ENCODE data around the gene RGP1.

The RGP1 gene

DNA sequence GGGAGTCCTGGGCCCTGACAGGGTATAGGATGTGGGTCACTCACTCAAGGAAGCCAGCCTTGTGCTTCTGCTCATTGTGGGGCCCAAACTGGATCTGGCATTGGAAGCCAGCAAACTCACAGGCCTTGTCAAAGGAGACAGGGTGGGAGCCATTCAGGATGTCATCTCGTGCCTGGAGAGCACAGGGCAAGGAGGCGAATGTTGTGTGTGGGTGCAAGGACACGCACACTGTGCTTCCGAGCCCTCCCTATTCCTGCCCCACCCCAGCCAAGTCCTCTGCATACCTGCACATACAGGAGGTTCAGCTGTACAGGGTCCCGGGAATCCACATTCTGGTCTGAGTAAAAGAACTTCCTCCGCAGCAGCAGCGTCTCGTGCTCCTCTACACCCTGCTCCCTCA lies 25.2 kb upstream of the RGP1 start:
- H3K4me2 ChIP-seq (ENCODE audit: low read length) = no peak overlapping the region
- H3K9ac ChIP-seq (ENCODE audit: low read depth, low read length) = no peak overlapping the region
- no peaks in the 10 kb centered on the region for H3K27me3 ChIP-seq (ENCODE audit: control insufficient read depth, insufficient read depth, low read length)
- no peak overlapping the region for H3K4me3 ChIP-seq (ENCODE audit: low read length)
- H3K36me3 ChIP-seq (ENCODE audit: insufficient read depth, low read length) = peaks cover 80% of the 10 kb centered on the region
- H3K4me1 ChIP-seq (ENCODE audit: control insufficient read depth, insufficient read depth, low read length) = peaks cover 27% of the 10 kb centered on the region
- no peaks in the 10 kb centered on the region for H3K9me3 ChIP-seq (replicated peaks; ENCODE audit: low read length)

DNA sequence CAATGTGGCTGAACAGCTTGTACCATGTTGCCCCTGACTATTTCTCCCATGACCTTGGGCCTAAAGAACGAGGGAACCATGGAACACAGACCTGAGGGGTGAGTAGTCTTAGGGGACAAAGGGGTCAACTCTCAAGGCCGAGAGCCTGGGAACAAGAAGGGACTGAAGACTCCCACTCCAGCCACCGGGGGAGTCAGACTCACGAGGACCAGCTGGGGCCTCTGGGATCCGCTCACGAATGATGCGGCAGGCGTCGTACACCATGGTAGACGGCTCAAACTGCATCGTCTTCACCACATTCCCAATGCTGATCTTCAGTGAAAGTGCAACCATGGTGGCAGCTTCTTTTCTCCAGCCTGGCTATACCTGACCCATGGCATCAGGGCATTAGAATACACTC lies 23.7 kb upstream of the RGP1 start:
- Histone ChIP-seq H3K27me3 (ENCODE audit: control insufficient read depth, insufficient read depth, low read length) (no peaks in the 10 kb centered on the region), H3K4me2 (ENCODE audit: low read length) (no peak overlapping the region), H3K4me3 (ENCODE audit: low read length) (no peak overlapping the region), H3K36me3 (ENCODE audit: insufficient read depth, low read length) (peaks cover 70% of the 10 kb centered on the region), H3K4me1 (ENCODE audit: control insufficient read depth, insufficient read depth, low read length) (peaks cover 39% of the 10 kb centered on the region), H3K9me3 (replicated peaks; ENCODE audit: low read length) (no peaks in the 10 kb centered on the region), H3K9ac (ENCODE audit: low read depth, low read length) (no peak overlapping the region)

DNA sequence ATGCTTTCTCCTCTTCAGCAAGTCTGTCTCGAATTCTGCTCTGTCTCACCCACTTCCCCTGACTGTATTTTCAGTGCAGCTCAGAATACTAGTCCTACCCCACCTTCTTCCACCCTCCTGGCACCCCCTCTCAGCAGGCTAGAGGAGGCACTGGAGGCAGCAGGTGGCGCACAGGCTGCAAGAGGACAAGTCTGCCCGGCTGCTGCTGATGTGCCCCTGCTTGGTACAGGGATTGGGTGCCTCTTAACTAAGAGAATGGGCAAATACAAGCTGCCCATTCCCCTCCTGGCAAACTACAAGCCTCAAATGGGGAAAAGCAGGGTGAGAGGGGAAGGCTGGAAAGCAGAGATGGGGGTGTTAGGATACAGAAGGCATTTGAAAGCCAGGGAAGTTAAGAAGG lies 22.2 kb upstream of the RGP1 start:
- Histone ChIP-seq H3K4me3 (ENCODE audit: low read length) (peak overlapping the region; percentile 84), H3K4me2 (ENCODE audit: low read length) (peak overlapping the region; percentile 88), H3K4me1 (ENCODE audit: control insufficient read depth, insufficient read depth, low read length) (peaks cover 43% of the 10 kb centered on the region), H3K27me3 (ENCODE audit: control insufficient read depth, insufficient read depth, low read length) (no peaks in the 10 kb centered on the region), H3K9ac (ENCODE audit: low read depth, low read length) (peak overlapping the region; percentile 96), H3K9me3 (replicated peaks; ENCODE audit: low read length) (no peaks in the 10 kb centered on the region), H3K36me3 (ENCODE audit: insufficient read depth, low read length) (peaks cover 54% of the 10 kb centered on the region)

DNA sequence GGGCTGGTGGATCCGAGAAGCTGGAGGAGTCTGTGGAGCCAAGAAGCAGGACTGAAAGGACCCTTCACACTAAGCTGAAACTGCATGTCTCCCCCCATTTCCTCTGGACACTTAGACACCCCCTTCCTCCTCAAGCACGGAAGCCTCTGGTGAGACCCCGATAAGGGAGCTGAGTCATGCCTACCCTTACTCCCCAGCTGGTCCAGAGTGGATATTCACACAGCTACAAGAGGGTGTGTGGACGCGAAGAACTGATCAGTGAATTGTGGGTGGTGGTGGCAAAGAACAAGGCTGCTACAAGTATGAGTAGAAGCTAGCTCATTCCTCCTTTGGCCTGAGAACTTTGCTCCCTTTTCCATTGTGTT lies 21.4 kb upstream of the RGP1 start:
- Histone ChIP-seq H3K4me1 (ENCODE audit: control insufficient read depth, insufficient read depth, low read length) (peaks cover 43% of the 10 kb centered on the region), H3K36me3 (ENCODE audit: insufficient read depth, low read length) (peaks cover 47% of the 10 kb centered on the region), H3K4me2 (ENCODE audit: low read length) (peak overlapping the region; percentile 88), H3K4me3 (ENCODE audit: low read length) (peak overlapping the region; percentile 84), H3K9ac (ENCODE audit: low read depth, low read length) (peak overlapping the region; percentile 96), H3K27me3 (ENCODE audit: control insufficient read depth, insufficient read depth, low read length) (no peaks in the 10 kb centered on the region), H3K9me3 (replicated peaks; ENCODE audit: low read length) (no peaks in the 10 kb centered on the region)

DNA sequence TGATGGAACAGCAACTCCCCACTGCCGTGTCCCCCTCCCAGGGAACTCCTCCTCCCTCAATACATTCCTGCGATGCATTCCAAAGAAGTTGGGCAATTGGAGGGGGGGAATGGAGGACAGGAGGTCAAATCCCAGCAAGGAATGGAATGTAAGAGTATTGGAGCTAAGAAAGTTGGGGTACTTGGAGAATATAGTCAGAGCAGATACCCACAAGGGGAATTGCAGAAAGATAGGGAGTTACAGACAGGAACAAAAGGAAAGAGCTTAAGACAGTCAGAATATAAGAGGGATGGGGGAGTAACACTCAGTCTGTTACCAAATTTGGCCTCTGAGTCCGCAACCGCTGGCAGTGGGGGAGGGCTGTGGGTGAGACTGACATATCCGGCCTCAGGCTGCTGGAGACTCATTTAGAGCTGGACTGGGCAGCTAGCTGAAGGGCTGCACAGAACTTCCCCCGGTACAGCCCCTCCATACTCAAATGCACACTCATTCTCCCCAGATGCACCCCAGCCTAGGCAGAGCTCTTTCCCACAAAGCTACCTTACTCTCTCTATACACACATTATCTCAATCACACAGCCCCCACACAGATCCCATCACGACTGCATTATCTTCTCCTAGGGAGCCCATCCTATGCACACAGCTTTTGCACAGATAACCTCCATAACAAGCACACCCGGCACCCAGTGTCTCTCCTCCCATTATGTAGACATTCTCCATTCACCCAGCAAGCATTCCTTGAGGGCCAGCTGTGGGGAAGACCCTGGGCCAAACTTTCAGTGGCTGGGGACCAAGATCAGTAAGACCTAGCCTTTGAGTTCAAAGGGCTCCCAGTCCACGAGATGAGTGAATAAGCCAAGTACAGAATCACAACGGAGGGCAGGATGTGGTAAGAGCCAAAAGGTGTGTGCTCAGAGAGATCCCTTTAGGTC lies 20.8 kb upstream of the RGP1 start:
- Histone ChIP-seq H3K4me1 (ENCODE audit: control insufficient read depth, insufficient read depth, low read length) (peaks cover 46% of the 10 kb centered on the region), H3K9ac (ENCODE audit: low read depth, low read length) (peak overlapping the region; percentile 96), H3K27me3 (ENCODE audit: control insufficient read depth, insufficient read depth, low read length) (no peaks in the 10 kb centered on the region), H3K4me3 (ENCODE audit: low read length) (peak overlapping the region; percentile 84), H3K9me3 (replicated peaks; ENCODE audit: low read length) (no peaks in the 10 kb centered on the region), H3K36me3 (ENCODE audit: insufficient read depth, low read length) (peaks cover 42% of the 10 kb centered on the region), H3K4me2 (ENCODE audit: low read length) (peak overlapping the region; percentile 88)

DNA sequence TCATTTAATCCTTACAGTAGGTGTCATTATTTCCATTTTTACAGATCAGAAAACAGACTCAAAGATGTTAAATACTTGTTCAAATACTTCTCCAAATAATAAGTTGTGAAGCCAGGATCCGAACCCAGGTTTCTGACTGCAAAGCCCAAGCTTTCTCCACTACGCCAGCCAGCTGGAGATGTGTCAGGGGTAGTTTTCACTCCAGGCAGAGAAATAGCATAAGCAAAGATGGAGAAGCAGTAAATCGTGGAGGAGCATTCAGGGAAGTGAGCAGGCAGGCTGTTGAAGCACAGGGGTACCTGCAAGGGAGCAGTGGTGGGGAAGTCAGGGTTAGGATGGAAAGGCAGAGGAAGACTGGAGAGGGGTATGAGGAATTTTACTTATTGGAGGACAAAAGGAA lies 20.0 kb upstream of the RGP1 start:
- peak overlapping the region; percentile 84 for H3K4me3 ChIP-seq (ENCODE audit: low read length)
- H3K9me3 ChIP-seq (replicated peaks; ENCODE audit: low read length) = no peaks in the 10 kb centered on the region
- peaks cover 34% of the 10 kb centered on the region for H3K36me3 ChIP-seq (ENCODE audit: insufficient read depth, low read length)
- H3K27me3 ChIP-seq (ENCODE audit: control insufficient read depth, insufficient read depth, low read length) = no peaks in the 10 kb centered on the region
- peak overlapping the region; percentile 96 for H3K9ac ChIP-seq (ENCODE audit: low read depth, low read length)
- H3K4me1 ChIP-seq (ENCODE audit: control insufficient read depth, insufficient read depth, low read length) = peaks cover 54% of the 10 kb centered on the region
- peak overlapping the region; percentile 88 for H3K4me2 ChIP-seq (ENCODE audit: low read length)

DNA sequence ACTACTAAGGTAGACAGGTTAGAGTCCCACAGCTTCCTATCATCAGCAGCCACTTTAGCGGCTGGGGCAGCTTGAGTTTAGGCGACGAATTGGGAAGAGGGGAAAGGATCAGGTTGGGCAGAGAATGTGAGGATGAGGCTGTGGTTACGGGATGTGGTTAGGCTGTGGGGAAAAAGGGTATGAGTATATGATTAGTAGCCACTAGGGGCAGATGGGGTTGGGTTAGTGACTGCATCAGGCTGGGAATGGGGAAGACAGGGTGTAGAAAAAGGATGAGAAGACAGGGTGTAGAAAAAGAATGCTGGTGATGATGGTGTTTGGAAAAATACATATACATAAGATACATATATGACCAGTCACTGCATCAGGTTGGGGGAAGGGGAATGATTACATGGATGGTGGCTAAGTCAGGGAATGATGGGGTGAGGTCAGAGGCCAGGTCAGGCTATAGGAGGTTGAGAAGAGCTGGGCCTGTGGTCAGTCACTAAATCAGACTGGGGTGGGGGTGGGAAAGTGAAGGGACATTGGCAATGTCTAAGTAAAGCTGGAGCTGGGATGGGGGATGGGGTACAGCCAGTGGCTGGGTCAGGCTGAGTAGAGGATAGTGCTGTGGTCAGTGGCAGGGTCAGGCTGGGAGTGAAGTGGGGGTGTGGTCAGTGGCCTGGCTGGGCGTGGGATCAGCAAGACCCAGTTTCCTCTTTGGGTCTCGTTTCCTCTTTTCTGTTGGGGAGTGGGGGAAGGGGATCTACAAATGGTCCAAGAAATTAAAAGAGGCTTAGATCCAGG lies 19.2 kb upstream of the RGP1 start:
- H3K4me3 ChIP-seq (ENCODE audit: low read length) = peak overlapping the region; percentile 84
- peaks cover 58% of the 10 kb centered on the region for H3K4me1 ChIP-seq (ENCODE audit: control insufficient read depth, insufficient read depth, low read length)
- H3K9me3 ChIP-seq (replicated peaks; ENCODE audit: low read length) = no peaks in the 10 kb centered on the region
- peak overlapping the region; percentile 96 for H3K9ac ChIP-seq (ENCODE audit: low read depth, low read length)
- peak overlapping the region; percentile 88 for H3K4me2 ChIP-seq (ENCODE audit: low read length)
- no peaks in the 10 kb centered on the region for H3K27me3 ChIP-seq (ENCODE audit: control insufficient read depth, insufficient read depth, low read length)
- H3K36me3 ChIP-seq (ENCODE audit: insufficient read depth, low read length) = peaks cover 33% of the 10 kb centered on the region

DNA sequence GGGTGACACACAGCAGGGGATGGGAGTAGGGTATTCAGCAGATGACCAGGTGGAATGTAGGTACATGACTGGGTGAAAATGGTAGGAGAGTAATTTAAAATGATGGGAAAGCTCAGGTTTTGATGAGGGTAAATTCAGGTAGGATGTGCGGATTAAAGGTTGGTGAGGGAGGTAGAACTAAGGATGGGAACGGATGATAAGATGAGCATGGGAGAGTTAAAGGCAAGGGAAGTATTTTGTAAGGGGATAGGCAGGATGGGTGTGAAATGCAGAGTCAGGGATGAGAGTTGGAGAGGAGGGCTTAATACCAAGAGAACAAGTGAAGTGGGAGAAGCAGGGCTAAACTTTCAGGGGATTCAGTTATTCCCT lies 18.6 kb upstream of the RGP1 start:
- no peaks in the 10 kb centered on the region for H3K9me3 ChIP-seq (replicated peaks; ENCODE audit: low read length)
- peak overlapping the region; percentile 84 for H3K4me3 ChIP-seq (ENCODE audit: low read length)
- peaks cover 33% of the 10 kb centered on the region for H3K36me3 ChIP-seq (ENCODE audit: insufficient read depth, low read length)
- peak overlapping the region; percentile 88 for H3K4me2 ChIP-seq (ENCODE audit: low read length)
- no peaks in the 10 kb centered on the region for H3K27me3 ChIP-seq (ENCODE audit: control insufficient read depth, insufficient read depth, low read length)
- H3K4me1 ChIP-seq (ENCODE audit: control insufficient read depth, insufficient read depth, low read length) = peaks cover 58% of the 10 kb centered on the region
- peak overlapping the region; percentile 96 for H3K9ac ChIP-seq (ENCODE audit: low read depth, low read length)

DNA sequence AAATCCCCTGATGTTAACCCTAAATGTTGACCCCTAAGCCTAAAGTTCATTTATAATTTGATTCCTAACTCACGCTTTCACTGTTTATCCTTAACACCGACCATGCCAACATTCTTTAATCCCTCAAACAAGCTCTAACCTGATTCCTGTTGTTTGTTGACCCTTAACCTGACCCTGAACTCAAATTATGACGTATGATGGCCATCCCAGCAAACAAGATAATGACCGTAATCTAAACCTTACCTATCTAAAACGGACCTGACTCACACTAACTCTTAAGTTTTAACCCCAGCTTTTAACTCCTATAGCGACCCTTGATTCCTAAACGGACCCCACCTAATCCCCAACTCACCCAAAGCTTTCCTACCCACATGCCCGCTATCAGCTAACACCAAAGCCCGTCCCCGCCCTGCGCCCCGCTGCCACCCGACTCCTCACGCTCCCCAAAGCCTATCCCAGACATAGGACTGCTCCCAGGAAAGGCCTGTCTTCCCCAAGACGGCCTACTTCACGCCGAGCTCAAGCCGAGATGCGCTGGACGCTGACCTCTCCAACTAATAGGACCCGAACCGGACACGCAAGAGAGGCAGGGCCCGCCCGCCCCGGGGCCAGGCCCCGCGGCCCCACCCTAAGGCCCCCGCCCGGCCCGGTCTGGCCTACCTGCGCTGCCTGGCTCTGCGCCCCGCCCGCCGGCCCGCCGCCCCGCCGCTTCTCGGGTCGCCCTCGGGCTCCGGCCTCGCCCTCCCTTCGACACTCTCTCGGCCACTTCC lies 17.5 kb upstream of the RGP1 start:
- H3K36me3 ChIP-seq (ENCODE audit: insufficient read depth, low read length) = peaks cover 36% of the 10 kb centered on the region
- H3K4me2 ChIP-seq (ENCODE audit: low read length) = peak overlapping the region; percentile 88
- no peaks in the 10 kb centered on the region for H3K27me3 ChIP-seq (ENCODE audit: control insufficient read depth, insufficient read depth, low read length)
- H3K9ac ChIP-seq (ENCODE audit: low read depth, low read length) = peak overlapping the region; percentile 96
- no peaks in the 10 kb centered on the region for H3K9me3 ChIP-seq (replicated peaks; ENCODE audit: low read length)
- H3K4me1 ChIP-seq (ENCODE audit: control insufficient read depth, insufficient read depth, low read length) = peaks cover 54% of the 10 kb centered on the region
- peak overlapping the region; percentile 84 for H3K4me3 ChIP-seq (ENCODE audit: low read length)

DNA sequence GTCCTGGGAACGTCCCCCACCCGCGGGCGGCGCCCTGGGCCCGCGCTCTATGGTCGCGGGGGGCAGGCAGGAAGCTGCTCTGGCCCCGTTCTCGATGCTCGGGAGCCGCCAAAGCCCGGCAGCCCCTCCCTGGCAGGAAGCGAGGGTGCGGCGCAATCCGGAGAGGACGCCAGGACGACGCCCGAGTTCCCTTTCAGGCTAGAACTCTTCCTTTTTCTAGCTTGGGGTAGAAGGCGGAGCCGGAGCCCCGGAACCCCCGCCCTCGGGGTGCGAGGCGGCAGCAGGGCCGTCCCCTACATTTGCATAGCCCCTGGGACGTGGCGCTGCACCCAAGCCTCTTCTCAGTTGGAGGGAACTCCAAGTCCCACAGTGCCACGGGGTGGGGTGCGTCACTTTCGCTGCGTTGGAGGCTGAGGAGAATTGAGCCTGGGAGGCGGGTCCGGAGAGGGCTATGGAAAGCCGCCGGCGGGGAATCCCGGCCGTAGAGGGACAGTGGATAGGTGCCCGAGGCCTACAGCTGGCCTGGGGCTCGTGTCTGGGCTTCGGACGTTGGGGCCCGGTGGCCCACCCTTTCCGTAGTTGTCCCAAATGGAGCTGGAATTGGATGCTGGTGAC lies 16.8 kb upstream of the RGP1 start, which contains the start of the genes CREB3 and TLN1:
TSS of gene CREB3 (plus strand) at position 482 of the 615 bp plus-strand sequence. CDS start at position 589, 107 bp downstream.
TSS of gene TLN1 (minus strand) at position 11 of the 615 bp plus-strand sequence. CDS start 6,501 bp downstream, outside the sequence.
- H3K36me3 ChIP-seq (ENCODE audit: insufficient read depth, low read length) = peaks cover 43% of the 10 kb centered on the region
- peak within 1 kb of the TSS; percentile 84 for H3K4me3 ChIP-seq (ENCODE audit: low read length)
- H3K9me3 ChIP-seq (replicated peaks; ENCODE audit: low read length) = no peaks in the 10 kb centered on the region
- H3K4me1 ChIP-seq (ENCODE audit: control insufficient read depth, insufficient read depth, low read length) = peaks cover 47% of the 10 kb centered on the region
- H3K27me3 ChIP-seq (ENCODE audit: control insufficient read depth, insufficient read depth, low read length) = no peaks in the 10 kb centered on the region
- peak within 1 kb of the TSS; percentile 90 for H3K4me2 ChIP-seq (ENCODE audit: low read length)
- peak within 1 kb of the TSS; percentile 96 for H3K9ac ChIP-seq (ENCODE audit: low read depth, low read length)
